Middle frontal gyrus (tissue), 1 donor: Measurements from ENCODE around the gene LMTK3.

ENCODE experiments used
- DNase-seq: peaks from one replicate; pipeline ENCODE4 v3.0.0-alpha.2; 2015; ENCODE audit warnings: low spot score; ENCODE audit errors: extremely low spot score

Gene LMTK3, protein sequence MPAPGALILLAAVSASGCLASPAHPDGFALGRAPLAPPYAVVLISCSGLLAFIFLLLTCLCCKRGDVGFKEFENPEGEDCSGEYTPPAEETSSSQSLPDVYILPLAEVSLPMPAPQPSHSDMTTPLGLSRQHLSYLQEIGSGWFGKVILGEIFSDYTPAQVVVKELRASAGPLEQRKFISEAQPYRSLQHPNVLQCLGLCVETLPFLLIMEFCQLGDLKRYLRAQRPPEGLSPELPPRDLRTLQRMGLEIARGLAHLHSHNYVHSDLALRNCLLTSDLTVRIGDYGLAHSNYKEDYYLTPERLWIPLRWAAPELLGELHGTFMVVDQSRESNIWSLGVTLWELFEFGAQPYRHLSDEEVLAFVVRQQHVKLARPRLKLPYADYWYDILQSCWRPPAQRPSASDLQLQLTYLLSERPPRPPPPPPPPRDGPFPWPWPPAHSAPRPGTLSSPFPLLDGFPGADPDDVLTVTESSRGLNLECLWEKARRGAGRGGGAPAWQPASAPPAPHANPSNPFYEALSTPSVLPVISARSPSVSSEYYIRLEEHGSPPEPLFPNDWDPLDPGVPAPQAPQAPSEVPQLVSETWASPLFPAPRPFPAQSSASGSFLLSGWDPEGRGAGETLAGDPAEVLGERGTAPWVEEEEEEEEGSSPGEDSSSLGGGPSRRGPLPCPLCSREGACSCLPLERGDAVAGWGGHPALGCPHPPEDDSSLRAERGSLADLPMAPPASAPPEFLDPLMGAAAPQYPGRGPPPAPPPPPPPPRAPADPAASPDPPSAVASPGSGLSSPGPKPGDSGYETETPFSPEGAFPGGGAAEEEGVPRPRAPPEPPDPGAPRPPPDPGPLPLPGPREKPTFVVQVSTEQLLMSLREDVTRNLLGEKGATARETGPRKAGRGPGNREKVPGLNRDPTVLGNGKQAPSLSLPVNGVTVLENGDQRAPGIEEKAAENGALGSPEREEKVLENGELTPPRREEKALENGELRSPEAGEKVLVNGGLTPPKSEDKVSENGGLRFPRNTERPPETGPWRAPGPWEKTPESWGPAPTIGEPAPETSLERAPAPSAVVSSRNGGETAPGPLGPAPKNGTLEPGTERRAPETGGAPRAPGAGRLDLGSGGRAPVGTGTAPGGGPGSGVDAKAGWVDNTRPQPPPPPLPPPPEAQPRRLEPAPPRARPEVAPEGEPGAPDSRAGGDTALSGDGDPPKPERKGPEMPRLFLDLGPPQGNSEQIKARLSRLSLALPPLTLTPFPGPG (N-terminal part only)

DNA sequence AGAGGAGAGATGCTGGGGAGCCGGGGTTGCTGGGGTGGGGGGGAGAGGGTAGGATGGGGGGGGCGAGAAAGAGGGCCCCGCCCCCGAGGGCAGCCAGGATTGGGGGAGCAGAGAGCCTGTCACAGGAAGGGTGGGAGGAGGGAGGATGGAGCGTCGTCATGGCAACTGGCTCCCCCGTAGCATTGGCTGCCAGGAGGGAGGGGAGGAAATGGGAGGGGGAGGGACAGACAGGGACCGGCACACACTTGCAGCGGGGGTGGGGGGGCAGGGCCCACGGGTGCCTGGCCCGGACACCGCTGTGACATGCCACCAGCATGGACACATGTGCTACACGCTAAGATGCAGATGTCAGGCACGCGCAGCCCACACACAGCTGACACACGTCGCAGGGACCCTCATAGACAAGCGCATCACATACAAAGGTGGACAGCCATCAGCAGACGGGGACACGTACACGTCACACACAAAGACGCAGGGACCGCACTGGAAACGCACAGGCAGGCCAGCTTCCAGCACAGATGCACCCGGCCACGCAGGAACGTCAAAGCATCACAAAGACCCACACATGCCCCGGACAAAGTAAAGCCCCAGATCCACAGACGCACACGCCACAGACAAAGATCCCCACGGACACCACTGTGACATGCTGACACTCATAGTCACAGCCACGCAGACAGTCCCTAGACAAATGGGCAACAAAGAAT is at the start of gene LMTK3:
TSS of gene LMTK3 (minus strand) at position 36 of the 704 bp plus-strand sequence. CDS start 259 bp downstream, outside the sequence.
- DNase-seq, result peak; percentile 85

DNA sequence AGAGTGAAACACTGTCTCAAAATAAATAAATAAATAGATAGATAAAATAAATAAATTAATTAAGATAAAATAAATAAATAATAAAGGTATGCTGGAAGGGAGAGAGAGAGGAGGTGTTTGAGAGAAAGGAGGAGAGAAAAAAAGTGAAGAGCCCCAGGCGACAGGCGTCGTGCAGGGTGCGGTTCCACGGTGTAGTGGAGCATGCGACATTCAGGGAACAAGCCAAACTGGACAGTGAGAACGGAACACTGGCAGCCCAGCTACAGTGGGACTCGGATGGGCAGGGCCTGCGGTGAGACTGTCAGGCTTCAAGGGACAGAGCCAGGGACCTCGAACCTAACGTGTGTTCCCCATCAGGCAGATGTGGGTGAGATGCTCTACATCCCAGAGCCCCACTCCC is 49.8 kb upstream of the LMTK3 start:
- DNase-seq, result no peak

DNA sequence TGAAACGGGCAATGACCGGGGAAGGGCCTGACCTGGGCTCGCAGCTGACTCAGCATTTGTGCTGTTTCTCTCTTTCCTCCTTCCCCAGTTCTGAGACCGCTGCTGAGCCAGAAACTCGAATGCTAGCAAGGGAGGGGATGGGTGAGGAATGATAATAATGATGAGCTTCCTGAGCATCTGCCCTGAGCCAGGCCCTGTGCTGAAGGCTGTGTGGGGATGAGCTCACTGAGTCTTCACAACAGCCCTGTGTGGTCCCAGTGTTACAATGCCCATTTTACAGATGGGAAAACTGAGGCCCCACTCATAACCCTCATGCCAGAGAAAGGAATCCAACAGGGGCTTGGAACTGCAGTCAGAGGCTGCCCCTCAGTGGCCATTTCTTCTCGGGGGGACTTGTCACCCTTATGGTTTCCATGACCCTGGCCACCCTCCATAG is 48.5 kb upstream of the LMTK3 start:
- DNase-seq, result no peak

DNA sequence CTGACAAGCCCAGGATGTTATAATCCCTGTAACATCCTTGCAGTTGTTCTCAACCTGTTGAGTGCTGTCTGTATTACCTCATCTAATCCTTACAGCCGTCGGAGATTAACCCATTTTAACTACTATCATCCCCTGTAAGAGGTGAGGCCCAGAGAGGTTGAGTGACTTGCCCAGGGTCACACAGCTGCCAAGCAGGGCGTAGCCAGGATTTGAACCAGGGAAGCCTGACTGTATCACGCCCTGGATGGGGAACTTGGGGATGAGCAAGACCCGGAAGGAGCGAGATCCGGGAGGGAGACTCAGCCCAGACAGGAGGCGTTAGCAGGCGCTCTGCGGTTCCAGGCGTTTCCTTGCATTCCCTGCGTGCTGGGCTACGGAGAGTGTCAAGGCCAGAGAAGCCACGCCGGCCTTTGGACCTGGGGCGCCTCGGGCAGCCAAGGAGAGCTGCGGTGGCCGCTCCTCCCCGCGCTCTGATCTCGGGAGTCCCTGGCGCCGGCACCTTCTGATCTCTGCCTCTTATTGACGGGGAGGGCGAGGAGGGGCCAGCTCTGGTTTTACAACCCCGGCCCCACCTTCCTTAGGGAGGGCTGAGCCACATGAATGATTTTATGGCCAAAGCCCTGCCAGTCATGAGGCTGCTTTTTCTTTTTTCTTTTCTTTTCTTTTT is 46.5 kb upstream of the LMTK3 start:
- DNase-seq, result no peak

GRCh38 chr19:48556825-48557224 is 45.2 kb upstream of the LMTK3 start:
- no peak for DNase-seq

GRCh38 chr19:48556163-48556562 is 44.5 kb upstream of the LMTK3 start:
- no peak for DNase-seq

DNA sequence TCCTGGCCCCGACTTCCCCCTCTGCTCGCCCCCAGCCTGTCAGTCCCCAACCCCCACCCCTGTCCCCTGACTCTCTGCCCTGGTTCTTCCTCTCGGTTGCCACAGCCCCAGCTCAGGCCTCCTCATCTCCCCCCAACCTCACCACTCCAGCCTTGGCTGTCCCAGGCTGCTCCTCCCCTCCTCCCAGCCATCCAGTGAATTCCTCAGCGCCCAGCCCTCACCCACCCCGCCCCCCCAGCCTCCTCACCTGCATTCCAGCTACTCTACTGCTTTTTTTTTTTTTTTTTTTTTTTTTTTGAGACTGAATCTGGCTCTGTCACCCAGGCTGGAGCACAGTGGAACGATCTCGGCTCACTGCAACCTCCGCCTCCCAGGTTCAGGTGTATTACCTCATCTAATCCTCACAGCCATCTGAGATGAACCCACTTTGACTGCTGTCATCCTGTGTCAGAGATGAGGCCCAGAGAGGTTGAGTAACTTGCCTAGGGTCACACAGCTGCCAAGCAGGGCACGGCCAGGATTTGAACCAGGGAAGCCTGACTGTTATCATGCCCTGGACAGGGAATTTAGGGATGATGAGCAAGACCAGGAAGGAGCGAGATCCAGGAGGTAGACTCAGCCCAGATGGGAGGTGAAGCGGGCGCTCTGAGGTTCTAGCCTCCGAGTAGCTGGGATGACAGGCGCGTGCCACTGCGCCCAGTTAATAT is 42.9 kb upstream of the LMTK3 start:
- DNase-seq, result no peak

DNA sequence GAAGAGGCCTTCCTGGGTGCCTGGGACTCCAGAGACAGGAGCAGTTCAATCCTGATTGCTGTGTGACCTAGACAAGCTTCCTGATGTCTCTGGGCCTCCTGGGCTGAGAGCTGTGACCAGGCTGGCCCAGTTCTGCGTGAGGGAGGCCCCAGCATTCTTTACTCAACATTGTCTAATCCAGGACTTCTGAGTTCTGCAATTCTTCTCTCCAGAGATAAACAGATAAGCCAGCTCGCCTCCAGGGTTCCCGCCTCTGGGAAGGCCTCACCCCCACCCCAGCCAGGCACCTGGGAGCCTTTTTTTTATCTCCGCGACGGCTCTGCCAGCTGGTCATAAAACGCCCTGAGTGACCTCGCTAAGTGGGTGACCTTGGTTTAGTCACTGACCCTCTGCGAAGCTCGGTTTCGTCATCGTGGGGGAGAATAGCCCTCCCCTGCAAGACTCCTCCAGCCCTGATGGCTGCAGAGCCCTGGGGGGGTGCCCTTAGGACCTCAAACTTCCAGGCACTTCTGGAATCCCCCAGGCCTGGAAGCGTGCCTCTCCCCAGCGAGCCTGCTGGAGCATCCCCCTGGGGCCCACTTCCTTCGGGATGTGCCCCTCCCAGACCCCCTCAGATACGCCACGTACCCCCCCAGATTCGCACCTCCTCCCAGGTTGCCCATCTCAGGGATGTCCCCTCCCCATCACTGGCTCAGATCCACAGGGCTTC is 42.2 kb upstream of the LMTK3 start:
- DNase-seq, result no peak

- no peak for DNase-seq
These were observed 41.0 kb upstream of the LMTK3 start for GRCh38 chr19:48552406-48553322.

DNA sequence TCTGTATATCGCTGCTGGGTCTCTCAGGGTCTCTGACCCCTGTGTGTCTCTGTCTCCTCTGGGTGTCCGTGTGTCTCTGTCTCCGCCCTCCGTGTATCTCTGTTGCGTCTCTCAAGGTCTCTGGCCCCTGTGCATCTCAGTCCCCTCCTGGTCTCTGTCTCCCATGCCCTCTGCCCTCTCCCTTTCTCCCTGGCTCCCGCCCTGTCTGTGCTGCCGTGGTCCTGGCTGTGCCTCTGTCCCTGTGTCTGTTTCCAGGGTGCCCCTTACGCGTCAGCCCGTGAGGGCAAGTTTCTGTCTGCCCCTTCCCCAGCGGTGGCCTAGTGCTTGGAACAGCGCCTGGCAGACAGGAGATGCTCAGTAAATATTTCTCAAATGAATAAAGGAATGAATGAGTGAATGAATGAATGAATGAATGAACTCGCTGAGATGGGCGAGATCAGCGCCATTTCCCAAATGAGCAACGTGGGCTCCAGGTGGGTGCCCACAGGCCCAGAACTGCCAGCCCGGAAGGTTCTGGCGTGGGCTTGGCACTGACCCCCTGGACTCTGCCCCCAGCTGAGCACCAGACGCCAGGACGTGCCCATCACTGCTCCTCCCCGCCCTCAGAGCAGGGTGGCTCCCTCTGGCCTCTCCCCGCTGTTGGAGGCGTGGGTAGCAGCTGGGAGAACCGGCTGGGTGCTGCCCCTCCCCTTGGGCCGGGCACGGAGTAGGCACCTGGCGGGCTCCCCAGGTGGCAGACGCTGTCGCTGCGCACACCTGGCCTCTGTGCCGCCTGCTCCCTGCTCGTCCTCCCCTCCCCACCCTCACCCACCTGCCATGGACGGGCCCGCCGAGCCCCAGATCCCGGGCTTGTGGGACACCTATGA is 40.0 kb upstream of the LMTK3 start, which contains the start of gene SULT2B1:
TSS of gene SULT2B1 (plus strand) at position 736 of the 866 bp plus-strand sequence. CDS start at position 817, 81 bp downstream.
- no peak for DNase-seq

DNA sequence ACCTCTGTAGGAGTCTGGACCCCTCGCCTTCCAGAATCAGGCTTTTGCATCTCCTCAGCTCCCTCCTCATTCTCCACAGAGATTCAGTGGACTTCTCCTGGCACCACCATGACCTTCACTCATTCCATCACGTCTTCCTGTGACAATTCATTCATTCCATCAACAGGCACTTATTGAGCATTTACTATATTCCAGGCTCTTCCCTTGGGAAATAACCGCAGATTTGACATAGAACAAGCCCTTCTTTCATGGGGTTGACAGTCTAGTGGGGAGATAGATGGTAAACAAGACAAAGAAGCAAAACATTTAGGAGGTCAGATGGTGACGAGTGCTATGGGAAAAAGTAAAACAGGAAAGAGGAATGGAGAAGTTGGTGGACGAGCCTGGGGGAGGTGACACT is 37.7 kb upstream of the LMTK3 start:
- no peak for DNase-seq

- DNase-seq, result no peak
These were observed 36.7 kb upstream of the LMTK3 start for GRCh38 chr19:48548253-48548911.

DNA sequence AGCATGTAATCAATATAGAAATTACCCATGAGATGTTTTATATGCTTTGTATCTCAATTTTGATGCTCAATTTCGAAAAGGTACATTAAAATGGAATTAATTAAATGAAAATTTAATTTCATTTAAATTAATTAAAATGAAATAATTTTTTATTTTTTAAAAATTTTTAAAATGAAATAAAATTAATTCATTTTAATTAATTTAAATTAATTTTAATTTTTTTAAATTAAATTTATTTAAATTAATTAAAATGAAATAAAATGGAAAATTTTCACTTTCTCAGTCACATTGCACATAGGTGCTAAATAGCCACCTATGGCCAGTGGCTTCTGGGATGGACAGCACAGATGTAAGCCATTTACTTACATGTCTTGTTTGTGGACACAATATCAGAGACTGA is 36.1 kb upstream of the LMTK3 start:
- DNase-seq, result no peak

DNA sequence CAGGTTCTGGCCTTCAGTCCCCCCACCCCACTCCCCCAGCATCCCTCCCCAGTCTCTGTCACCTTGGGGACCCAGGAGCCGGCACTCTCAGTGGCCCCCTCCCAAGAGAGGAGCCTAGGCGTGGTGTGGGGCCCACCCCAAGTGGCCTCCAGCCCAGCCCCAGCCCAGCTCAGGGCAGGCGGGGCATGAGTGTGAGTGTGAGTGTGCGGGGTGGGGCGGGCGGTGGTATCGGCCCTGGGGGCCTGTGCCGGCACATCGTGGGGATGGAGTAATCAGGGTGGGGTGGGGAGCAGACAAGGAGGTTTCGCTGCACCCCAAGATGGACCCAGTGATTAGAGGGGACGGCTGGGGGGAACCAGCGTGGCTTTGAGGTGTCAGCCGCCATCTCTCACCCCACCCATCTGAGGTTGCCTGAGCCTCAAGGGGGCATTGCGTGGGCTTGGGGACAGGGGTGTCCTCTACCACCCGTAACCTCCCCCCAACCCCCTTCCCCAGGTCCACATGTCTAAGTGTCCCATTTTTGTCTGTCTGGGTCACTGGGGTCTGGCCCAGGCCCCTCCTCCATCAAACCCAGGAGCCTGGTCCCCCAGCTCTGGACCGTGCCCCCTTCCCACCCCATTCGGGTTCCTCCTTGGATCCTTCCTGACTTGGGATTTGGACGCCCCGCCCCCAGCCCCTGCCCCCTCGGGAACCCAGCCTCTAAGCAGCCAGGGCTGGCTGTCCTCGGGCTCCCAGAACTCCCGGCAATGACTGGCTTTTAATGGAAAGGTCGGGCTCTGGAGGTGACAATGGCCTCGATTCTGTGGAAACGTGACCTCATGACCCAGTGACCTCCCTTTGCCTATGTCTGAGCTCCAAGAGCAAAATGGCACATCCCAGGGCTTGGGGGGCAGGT is 33.5 kb upstream of the LMTK3 start:
- no peak for DNase-seq

DNA sequence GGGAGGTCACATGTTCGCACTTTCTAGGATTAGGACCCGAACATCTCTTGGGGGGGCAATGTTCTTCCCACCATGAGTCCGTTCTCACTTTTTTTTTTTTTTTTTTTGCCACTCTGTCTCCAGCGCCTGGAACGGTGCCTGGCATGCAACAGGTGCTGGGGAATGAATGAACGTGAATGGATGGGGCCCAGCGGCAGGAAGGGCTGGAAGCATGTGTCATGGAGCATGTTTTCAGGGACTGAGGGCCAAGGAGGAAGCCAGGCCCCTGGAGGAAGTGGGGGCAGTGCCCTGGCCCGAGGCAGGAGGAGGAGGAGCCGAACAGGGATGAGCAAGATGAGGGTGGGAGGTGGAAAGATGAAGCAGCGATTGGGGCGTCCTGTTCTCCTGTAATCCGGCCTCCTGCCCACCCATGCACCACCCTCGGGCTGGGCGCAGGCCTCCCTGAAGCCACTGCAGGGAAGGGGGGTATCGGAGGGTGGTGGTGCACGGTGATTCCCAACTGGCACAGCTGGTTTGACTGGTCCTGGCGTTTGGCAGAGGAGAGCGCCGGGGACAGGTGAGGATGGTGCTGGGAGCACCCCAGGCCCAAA is 31.6 kb upstream of the LMTK3 start:
- DNase-seq, result no peak
